ENCODE measurements around the gene PGP.

GRCh38 chr16:2230376-2230775 is 15.7 kb upstream of the PGP start:
- TF ChIP-seq CTCF (IDR thresholded peaks at IDR 0.05; ENCODE audit: borderline replicate concordance, extremely low read depth, low read length, poor library complexity, severe bottlenecking) (no peak), EZH2 (IDR thresholded peaks at IDR 0.05; ENCODE audit: borderline replicate concordance, low read depth, low read length, severe bottlenecking) (no peak)

Data from DND-41 (cell line).